IMR-90 (cell line): Measurements from ENCODE around the gene C11orf68. TPM values are rescaled to one million over a fixed set of nuclear protein-coding genes. Genes with fewer than 3 reads are reported as not detected.
A peak's percentile ranks its signal among the peaks of the same experiment; 100 is the strongest.

ENCODE experiments used
- ATAC-seq: fragments of 200-7000 bp; cut with Tn5 transposase; 2 replicates; pipeline ENCODE4 v1.9.1; 2020; ENCODE audit warnings: low read depth, mild to moderate bottlenecking, moderate library complexity
- BruUV-seq: library from RNA; stranded (reverse); fragments of 400-500 nt; replicated peaks from 2 replicates; lab custom pipeline; 2021; lab: Mats Ljungman, UMichigan
- CTCF ChIA-PET: fragments of 300-600 bp; formaldehyde crosslinking; extraction: SDS; loops from one replicate; lab custom pipeline; 2021; ENCODE audit warnings: antibody characterized with exemption; lab: Yijun Ruan, JAX
- POLR2A ChIA-PET: fragments of 300-600 bp; sonication (Branson Sonifier 250); formaldehyde crosslinking; loops from one replicate; lab custom pipeline; 2022; ENCODE audit warnings: antibody characterized with exemption; ENCODE audit not compliant: unreplicated experiment; lab: Charles Lee
- DNase-seq: peaks from one replicate; pipeline ENCODE4 v3.0.0; 2013
- H2AFZ ChIP-seq: replicated peaks from 2 replicates; pipeline ENCODE3; 2013; ENCODE audit warnings: low read length, mild to moderate bottlenecking; ENCODE audit not compliant: poor library complexity
- H2AK5ac ChIP-seq: 2 replicates; pipeline ENCODE4 v1.6.1; 2013; ENCODE audit warnings: low read depth, low read length, inconsistent platforms
- H2AK9ac ChIP-seq: replicated peaks from 2 replicates; pipeline ENCODE3; 2013; ENCODE audit warnings: mild to moderate bottlenecking, low read depth, low read length, moderate library complexity; ENCODE audit not compliant: poor library complexity
- H2BK120ac ChIP-seq: 2 replicates; pipeline ENCODE4 v1.6.1; 2013; ENCODE audit warnings: low read depth, low read length, inconsistent platforms
- H2BK15ac ChIP-seq: 3 replicates; pipeline ENCODE4 v1.6.1; 2013; ENCODE audit warnings: low read depth, low read length, inconsistent platforms
- H2BK20ac ChIP-seq: 2 replicates; pipeline ENCODE4 v1.6.1; 2013; ENCODE audit warnings: low read depth, mild to moderate bottlenecking, inconsistent platforms, low read length, moderate library complexity
- H2BK5ac ChIP-seq: 2 replicates; pipeline ENCODE4 v1.6.1; 2013; ENCODE audit warnings: mild to moderate bottlenecking, low read depth, low read length, inconsistent platforms; ENCODE audit not compliant: poor library complexity, severe bottlenecking
- H3K14ac ChIP-seq: replicated peaks from 2 replicates; pipeline ENCODE4 v1.6.1; 2013; ENCODE audit warnings: low read depth, low read length, inconsistent platforms
- H3K18ac ChIP-seq: 2 replicates; pipeline ENCODE4 v1.6.1; 2013; ENCODE audit warnings: low read depth, low read length, control low read depth
- H3K23ac ChIP-seq: 2 replicates; pipeline ENCODE4 v1.6.1; 2013; ENCODE audit warnings: low read depth, low read length, inconsistent platforms
- H3K27ac ChIP-seq: 2 replicates; pipeline ENCODE4 v1.5.1; 2013; ENCODE audit warnings: mild to moderate bottlenecking, control low read depth, low read length; ENCODE audit not compliant: insufficient read depth
- H3K27me3 ChIP-seq: 2 replicates; pipeline ENCODE4 v1.6.1; 2013; ENCODE audit warnings: low read length; ENCODE audit not compliant: control insufficient read depth, insufficient read depth
- H3K36me3 ChIP-seq: 2 replicates; pipeline ENCODE4 v1.6.1; 2013; ENCODE audit warnings: low read length, mixed read lengths; ENCODE audit not compliant: control insufficient read depth, insufficient read depth
- H3K4ac ChIP-seq: 2 replicates; pipeline ENCODE4 v1.6.1; 2013; ENCODE audit warnings: low read depth, low read length, inconsistent platforms
- H3K4me1 ChIP-seq: 2 replicates; pipeline ENCODE4 v1.6.1; 2013; ENCODE audit warnings: low read length, mixed read lengths; ENCODE audit not compliant: control insufficient read depth, insufficient read depth
- H3K4me2 ChIP-seq: 2 replicates; pipeline ENCODE4 v1.6.1; 2013; ENCODE audit warnings: low read depth, mild to moderate bottlenecking, control low read depth, low read length, moderate library complexity
- H3K4me3 ChIP-seq: 2 replicates; pipeline ENCODE4 v1.5.1; 2013; ENCODE audit warnings: low read depth, mild to moderate bottlenecking, control low read depth, low read length, moderate library complexity; ENCODE audit not compliant: insufficient read depth
- H3K56ac ChIP-seq: 2 replicates; pipeline ENCODE4 v1.6.1; 2013; ENCODE audit warnings: low read length, inconsistent platforms; ENCODE audit not compliant: insufficient read depth; ENCODE audit errors: extremely low read depth
- H3K79me1 ChIP-seq, 2 experiments: 2 replicates each; pipeline ENCODE4 v1.6.1; 2013; ENCODE audit warnings: low read length in 2 of 2, inconsistent platforms in 1 of 2, low read depth in 1 of 2
- H3K9ac ChIP-seq: 2 replicates; pipeline ENCODE4 v1.6.1; 2013; ENCODE audit warnings: low read depth, low read length, control low read depth
- H3K9me1 ChIP-seq: 2 replicates; pipeline ENCODE4 v1.6.1; 2013; ENCODE audit warnings: low read length, inconsistent platforms; ENCODE audit not compliant: insufficient read depth
- H3K9me3 ChIP-seq: 2 replicates; pipeline ENCODE4 v1.6.1; 2013; ENCODE audit warnings: low read length; ENCODE audit not compliant: control insufficient read depth, insufficient read depth
- H4K20me1 ChIP-seq: 2 replicates; pipeline ENCODE4 v1.6.1; 2013; ENCODE audit warnings: low read length, inconsistent platforms; ENCODE audit not compliant: insufficient read depth
- H4K5ac ChIP-seq: 2 replicates; pipeline ENCODE4 v1.6.1; 2013; ENCODE audit warnings: mild to moderate bottlenecking, low read depth, low read length, control low read depth
- H4K8ac ChIP-seq, 2 experiments: 2 replicates each; pipeline ENCODE4 v1.6.1; 2013; ENCODE audit warnings: low read depth in 2 of 2, low read length in 2 of 2, control low read depth in 1 of 2, inconsistent platforms in 1 of 2
- H4K91ac ChIP-seq: 2 replicates; pipeline ENCODE4 v1.6.1; 2013; ENCODE audit warnings: low read depth, low read length, inconsistent platforms; ENCODE audit not compliant: insufficient read depth
- BHLHE40 ChIP-seq: fragments of 150-350 bp; IDR thresholded peaks from 2 replicates; pipeline ENCODE4 v1.6.1; 2016; ENCODE audit warnings: mild to moderate bottlenecking, low read depth, low read length
- CHD1 ChIP-seq: IDR thresholded peaks from 2 replicates; pipeline ENCODE4 v1.6.1; 2012; ENCODE audit warnings: low read depth, low read length, improper control_type of control experiment
- CTCF ChIP-seq: conservative IDR thresholded peaks from 2 replicates; pipeline ENCODE4 v1.5.1; 2012; ENCODE audit warnings: mild to moderate bottlenecking, low read depth, low read length, improper control_type of control experiment
- FOS ChIP-seq: fragments of 150-350 bp; IDR thresholded peaks from 2 replicates; pipeline ENCODE4 v1.6.1; 2016; ENCODE audit warnings: low read depth, low read length
- MAFK ChIP-seq: IDR thresholded peaks from 2 replicates; pipeline ENCODE4 v1.6.1; 2012; ENCODE audit warnings: low read depth, low read length, improper control_type of control experiment
- MAZ ChIP-seq: IDR thresholded peaks from 2 replicates; pipeline ENCODE4 v1.6.1; 2012; ENCODE audit warnings: low read depth, mild to moderate bottlenecking, low read length, improper control_type of control experiment, moderate library complexity, borderline replicate concordance
- MXI1 ChIP-seq: IDR thresholded peaks from 2 replicates; pipeline ENCODE4 v1.6.1; 2012; ENCODE audit warnings: low read depth, mild to moderate bottlenecking, low read length, moderate library complexity, borderline replicate concordance
- NFE2L2 ChIP-seq: fragments of 150-350 bp; IDR thresholded peaks from 2 replicates; pipeline ENCODE4 v1.6.1; 2016; ENCODE audit warnings: low read depth, mild to moderate bottlenecking, low read length
- POLR2A ChIP-seq: IDR thresholded peaks from 2 replicates; pipeline ENCODE4 v1.6.1; 2012; ENCODE audit warnings: mild to moderate bottlenecking, low read depth, low read length
- SMC3 ChIP-seq: fragments of 150-350 bp; IDR thresholded peaks from 2 replicates; pipeline ENCODE4 v1.6.1; 2016; ENCODE audit warnings: low read depth, mild to moderate bottlenecking, antibody characterized with exemption, low read length, moderate library complexity
- USF2 ChIP-seq: fragments of 150-350 bp; IDR thresholded peaks from 2 replicates; pipeline ENCODE4 v1.6.1; 2017; ENCODE audit warnings: mild to moderate bottlenecking, antibody characterized with exemption, low read length, low read depth
- WGBS, 2 experiments: methylation state at CpG; one replicate each; pipeline versions ENCODE4 v1.1.5 to v1.1.7; 2013; ENCODE audit warnings: missing lambda C conversion rate in 2 of 2; ENCODE audit not compliant: insufficient read length in 1 of 2; ENCODE audit errors: extremely low coverage in 2 of 2; 5-methylcytosine and 5-hydroxymethylcytosine counted together
- dilution Hi-C: fragments of 300-500 bp; cut with HindIII; formaldehyde crosslinking; loops from one replicate; pipeline ENCODE4 v1.14.3; 2018; ENCODE audit warnings: low sequenced_read_pairs; ENCODE audit not compliant: unreplicated experiment
- in situ Hi-C: fragments of 300-500 bp; cut with MboI; formaldehyde crosslinking; loops from 3 replicates; pipeline ENCODE4 v1.14.3; 2019; ENCODE audit warnings: low sequenced_read_pairs, inconsistent platforms, mixed read lengths
- intact Hi-C: fragments of 100-400 bp; cut with micrococcal nuclease; formaldehyde crosslinking; loops from 2 replicates; pipeline ENCODE4 v1.10.0; 2022
- polyA plus RNA-seq, 3 experiments: library from polyadenylated mRNA; depleted of rRNA; stranded (reverse); fragments of >200 nt; gene quantifications; 2 replicates each; pipeline ENCODE4 v1.2.3, GENCODE V29; 2012; ENCODE audit warnings: low replicate concordance in 1 of 3
- total RNA-seq: library from RNA; depleted of rRNA; stranded (reverse); fragments of >200 nt; gene quantifications from 2 replicates; pipeline ENCODE4 v1.2.3, GENCODE V29; 2012

The C11orf68 gene
- total and polyA plus RNA-seq, 2 of the 4 experiments (the other 2 are of a cell fraction), result 20.3 to 104 TPM

- H3K27me3 ChIP-seq, result no peaks in the 10 kb centered on the region
- peaks cover 38% of the 10 kb centered on the region for H3K4me1 ChIP-seq
- H3K4me3 ChIP-seq, result peak overlapping the region; percentile 98
- peak overlapping the region; percentile 99 for H2AK5ac ChIP-seq
- WGBS, 2 experiments, result 0% methylated on average over 29 of the region's 78 CpGs; no CpG with 5 or more reads in 1 of the 2 experiments
- dilution Hi-C loops, result no loop called here
- peak overlapping the region; percentile 99 for H3K56ac ChIP-seq
- H2BK20ac ChIP-seq, result peak overlapping the region; percentile 58
- TF ChIP-seq SMC3, result no peak
- peak; percentile 25; the same call in 1 of the 2 replicates for TF ChIP-seq CTCF
- TF ChIP-seq BHLHE40, result peak; percentile 95
- peak; percentile 49; the same call in 1 of the 2 replicates for TF ChIP-seq MAFK
- peak; percentile 86; the same call in 1 of the 2 replicates for TF ChIP-seq MAZ
- TF ChIP-seq POLR2A, result peak; percentile 77
- no peak; the same call in none of the 2 replicates for TF ChIP-seq CHD1
- TF ChIP-seq USF2, result peak; percentile 62
- TF ChIP-seq FOS, result peak; percentile 80
- TF ChIP-seq MXI1, result peak; percentile 94; the same call in 1 of the 2 replicates
- peak; percentile 97 for TF ChIP-seq NFE2L2
- CTCF ChIA-PET, result interaction anchor here (0.6 to 1.5 kb wide), 3 partner anchors 11 to 256 kb away, joined by 3 to 5 read pairs (median 4); partner anchors contain the start of gene FIBP
- H3K18ac ChIP-seq, result peak overlapping the region; percentile 96
- DNase-seq (peak; percentile 81), ATAC-seq (peak; percentile 37)
- H3K9me3 ChIP-seq, result no peaks in the 10 kb centered on the region
- peak overlapping the region; percentile 99 for H3K4ac ChIP-seq
- H4K8ac ChIP-seq, result peak overlapping the region; percentile 88 to 93
- no TSS peak for BruUV-seq
- peaks cover 28 to 42% of the 10 kb centered on the region in 2 experiments for H3K79me1 ChIP-seq
- intact Hi-C loops, result loop anchor here (2.0 kb wide), 1 partner anchor 15 kb away; no protein-coding TSS in a partner anchor
- peak overlapping the region; percentile 97 for H4K91ac ChIP-seq
- peak overlapping the region; percentile 100 for H3K27ac ChIP-seq
- H2BK120ac ChIP-seq, result peak overlapping the region; percentile 90
- peak overlapping the region; percentile 100 for H3K14ac ChIP-seq
- peak overlapping the region; percentile 99 for H3K9ac ChIP-seq
- H3K23ac ChIP-seq, result peak overlapping the region; percentile 100
- peak overlapping the region; percentile 72 for H2AFZ ChIP-seq
- peak overlapping the region; percentile 78 for H3K4me2 ChIP-seq
- H3K9me1 ChIP-seq, result peaks cover 23% of the 10 kb centered on the region
- H2AK9ac ChIP-seq, result peak overlapping the region; percentile 99
- peak overlapping the region; percentile 60; the same call in 1 of the 3 replicates for H2BK15ac ChIP-seq
- peaks cover 21% of the 10 kb centered on the region for H3K36me3 ChIP-seq
- in situ Hi-C loops, result no loop called here
- peaks cover 51% of the 10 kb centered on the region for H4K20me1 ChIP-seq
- H2BK5ac ChIP-seq, result peak overlapping the region; percentile 98
- POLR2A ChIA-PET, result interaction anchor here (0.7 to 2.9 kb wide), 5 partner anchors 9 to 16 kb away, joined by 3 to 17 read pairs (median 7); partner anchors contain the start of genes CCDC85B and FIBP
- peak overlapping the region; percentile 82 for H4K5ac ChIP-seq
These were observed 19.3 kb downstream of the C11orf68 start for GRCh38 chr11:65899356-65900124.
